Muscle of leg (tissue), 11 donors: ENCODE data around the gene CNTN2. TPM values are rescaled to one million over a fixed set of nuclear protein-coding genes. Genes with fewer than 3 reads are reported as not detected.
A peak's percentile ranks its signal among the peaks of the same experiment; 100 is the strongest.

ENCODE experiments used
- DNase-seq: peaks from one replicate; pipeline ENCODE4 v3.0.0; 2013
- H3K27ac ChIP-seq: one replicate; pipeline ENCODE4 v1.5.1; 2013; ENCODE audit warnings: mild to moderate bottlenecking, low read length, control low read depth
- H3K27me3 ChIP-seq: one replicate; pipeline ENCODE4 v1.6.1; 2013; ENCODE audit warnings: low read length; ENCODE audit not compliant: control insufficient read depth, insufficient read depth
- H3K36me3 ChIP-seq: one replicate; pipeline ENCODE4 v1.6.1; 2013; ENCODE audit warnings: low read length; ENCODE audit not compliant: control insufficient read depth, insufficient read depth
- H3K4me1 ChIP-seq: one replicate; pipeline ENCODE4 v1.6.1; 2013; ENCODE audit warnings: low read length; ENCODE audit not compliant: control insufficient read depth, insufficient read depth
- H3K4me3 ChIP-seq: one replicate; pipeline ENCODE4 v1.5.1; 2013; ENCODE audit warnings: low read length, control low read depth
- H3K9me3 ChIP-seq: replicated peaks from 2 replicates; pipeline ENCODE4 v1.6.1; 2013; ENCODE audit warnings: low read depth, low read length; ENCODE audit not compliant: control insufficient read depth
- WGBS: methylation state at CpG from one replicate; pipeline ENCODE4 v1.1.5; 2013; ENCODE audit warnings: missing lambda C conversion rate; ENCODE audit not compliant: insufficient coverage; 5-methylcytosine and 5-hydroxymethylcytosine counted together
- polyA plus RNA-seq, 8 donors: library from polyadenylated mRNA; unstranded; fragments of 120-200 nt; gene quantifications; one replicate each; pipeline versions ENCODE4 v1.2.1 to v1.2.3, GENCODE V29; 2013; ENCODE audit warnings: inconsistent platforms in 1 of 8, low replicate concordance in 1 of 8; ENCODE audit not compliant: insufficient read length in 8 of 8, insufficient read depth in 1 of 8
- total RNA-seq: library from RNA; stranded (reverse); fragments of 120-200 nt; gene quantifications from one replicate; pipeline ENCODE4 v1.2.4, GENCODE V29; 2013

Gene CNTN2
- total and polyA plus RNA-seq, 9 donors = 0.23 to 1.5 (median 0.79) TPM

DNA sequence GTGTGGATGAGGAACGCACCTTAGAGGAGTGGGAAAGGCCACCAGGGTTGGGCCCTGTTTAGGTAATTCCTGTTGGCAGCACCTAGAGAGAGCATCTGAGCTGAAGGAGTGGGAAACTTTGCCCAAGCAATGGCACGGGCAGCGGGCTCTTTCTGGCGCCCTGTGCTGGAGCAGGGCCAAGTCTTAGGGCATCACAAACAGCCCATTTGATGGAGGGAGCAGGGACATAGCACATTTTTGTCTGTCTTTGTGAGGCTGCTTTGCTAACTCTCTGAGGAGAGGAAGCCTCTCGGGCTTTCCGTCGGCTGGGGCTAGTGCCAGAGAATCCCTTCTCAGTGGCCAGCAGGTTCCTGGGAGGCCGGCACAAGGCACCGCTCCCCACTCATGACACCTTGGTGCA, 22.5 kb upstream of the CNTN2 start:
- Histone ChIP-seq H3K4me1 (no peaks in the 10 kb centered on the region), H3K4me3 (no peak overlapping the region), H3K27ac (no peak overlapping the region), H3K27me3 (peaks cover 7% of the 10 kb centered on the region), H3K9me3 (no peaks in the 10 kb centered on the region), H3K36me3 (no peaks in the 10 kb centered on the region)
- 78% methylated on average over 6 of the region's 9 CpGs for WGBS
- DNase-seq = no peak

- Histone ChIP-seq H3K9me3 (no peaks in the 10 kb centered on the region), H3K36me3 (no peaks in the 10 kb centered on the region), H3K27me3 (peaks cover 15% of the 10 kb centered on the region), H3K4me3 (no peak overlapping the region), H3K27ac (no peak overlapping the region), H3K4me1 (no peaks in the 10 kb centered on the region)
- WGBS = 95% methylated on average over 2 of the region's 2 CpGs
- DNase-seq = no peak
Measured at GRCh38 chr1:205024679-205025078, 18.3 kb upstream of the CNTN2 start.

- DNase-seq = no peak
- Histone ChIP-seq H3K36me3 (no peaks in the 10 kb centered on the region), H3K4me3 (no peak overlapping the region), H3K27me3 (peaks cover 14% of the 10 kb centered on the region), H3K9me3 (no peaks in the 10 kb centered on the region), H3K27ac (no peak overlapping the region), H3K4me1 (peaks cover 3% of the 10 kb centered on the region)
- 69% methylated on average over 3 of the region's 16 CpGs for WGBS
Measured at GRCh38 chr1:205025239-205025638, 17.8 kb upstream of the CNTN2 start.

GRCh38 chr1:205026181-205026580, 16.8 kb upstream of the CNTN2 start:
- Histone ChIP-seq H3K27ac (no peak overlapping the region), H3K9me3 (no peaks in the 10 kb centered on the region), H3K4me3 (no peak overlapping the region), H3K36me3 (no peaks in the 10 kb centered on the region), H3K27me3 (peaks cover 20% of the 10 kb centered on the region), H3K4me1 (peaks cover 11% of the 10 kb centered on the region)
- WGBS = 59% methylated on average over 5 of the region's 6 CpGs
- no peak for DNase-seq

DNA sequence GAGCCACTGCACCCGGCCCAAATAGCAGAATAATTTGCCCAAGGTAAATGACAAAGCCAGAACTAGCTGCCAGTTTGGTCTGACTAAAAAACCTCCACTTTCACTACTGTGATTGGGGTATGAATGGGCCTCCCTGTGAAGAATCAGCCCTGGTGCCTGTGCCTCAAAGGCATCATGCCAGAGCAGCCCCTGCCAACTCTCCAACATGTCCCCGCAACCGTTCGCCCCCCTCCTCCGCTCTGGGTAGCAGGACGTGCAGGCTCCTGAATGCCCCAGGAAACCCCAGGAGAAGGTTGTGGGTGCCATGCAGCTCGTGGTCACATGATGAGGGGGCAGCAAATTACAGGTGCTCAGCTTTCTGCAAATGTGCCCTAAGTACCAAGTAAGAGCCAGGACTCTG, 14.6 kb upstream of the CNTN2 start:
- Histone ChIP-seq H3K4me3 (no peak overlapping the region), H3K27ac (no peak overlapping the region), H3K9me3 (no peaks in the 10 kb centered on the region), H3K36me3 (no peaks in the 10 kb centered on the region), H3K4me1 (peaks cover 15% of the 10 kb centered on the region), H3K27me3 (peaks cover 21% of the 10 kb centered on the region)
- DNase-seq = no peak
- 75% methylated on average over 7 of the region's 7 CpGs for WGBS

GRCh38 chr1:205028924-205029323, 14.1 kb upstream of the CNTN2 start:
- 60% methylated on average over 3 of the region's 4 CpGs for WGBS
- no peaks in the 10 kb centered on the region for H3K36me3 ChIP-seq
- H3K27ac ChIP-seq = no peak overlapping the region
- peaks cover 15% of the 10 kb centered on the region for H3K4me1 ChIP-seq
- no peaks in the 10 kb centered on the region for H3K9me3 ChIP-seq
- H3K27me3 ChIP-seq = peaks cover 21% of the 10 kb centered on the region
- no peak overlapping the region for H3K4me3 ChIP-seq
- no peak for DNase-seq

- peak; percentile 41 for DNase-seq
- H3K36me3 ChIP-seq = no peaks in the 10 kb centered on the region
- 60% methylated on average over 1 of the region's 6 CpGs for whole genome bisulfite sequencing
- no peaks in the 10 kb centered on the region for H3K9me3 ChIP-seq
- peak overlapping the region; percentile 35 for H3K27ac ChIP-seq
- peaks cover 21% of the 10 kb centered on the region for H3K27me3 ChIP-seq
- H3K4me1 ChIP-seq = peaks cover 15% of the 10 kb centered on the region
- no peak overlapping the region for H3K4me3 ChIP-seq
Measured at GRCh38 chr1:205030241-205030640, 12.8 kb upstream of the CNTN2 start.

DNA sequence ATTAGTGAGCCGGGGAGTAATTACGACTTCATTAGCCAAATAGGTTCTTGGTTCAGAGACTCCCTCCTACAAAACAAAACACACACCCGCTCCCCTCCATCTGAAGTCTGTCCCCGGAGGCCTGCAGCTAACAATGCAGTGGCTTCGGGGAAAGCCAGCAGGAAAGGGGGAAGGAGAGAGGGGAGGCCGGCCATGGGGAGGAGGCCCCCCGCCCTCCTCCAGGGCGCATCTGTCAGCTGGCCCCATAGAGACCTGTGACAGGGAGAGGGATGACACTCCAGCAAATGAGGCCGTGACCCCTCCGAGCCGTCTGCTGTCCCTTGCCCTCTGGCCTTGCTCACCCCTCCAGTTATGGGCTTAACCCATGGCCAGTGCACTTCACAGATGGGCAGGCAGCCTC, 12.1 kb upstream of the CNTN2 start:
- WGBS = 21% methylated on average over 7 of the region's 11 CpGs

DNA sequence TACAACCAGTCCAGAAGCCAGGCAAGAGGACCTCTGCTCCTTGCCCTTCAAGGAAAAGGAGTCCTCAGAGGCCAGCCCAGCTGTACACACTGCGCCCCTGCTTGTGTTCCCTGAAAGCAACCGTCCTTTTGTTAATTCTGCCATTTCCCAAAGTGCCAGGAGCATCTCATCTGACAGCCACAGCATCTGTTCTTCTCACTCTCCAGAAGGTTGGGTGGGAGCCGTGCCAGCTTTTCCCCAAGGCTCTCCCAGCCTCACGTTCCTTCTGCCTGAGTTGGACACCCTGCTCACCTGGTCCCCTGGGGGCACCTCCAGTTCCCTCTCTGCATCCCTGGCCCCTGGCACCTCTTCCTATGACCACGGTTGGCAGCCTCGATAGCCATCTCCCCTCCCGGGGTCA, 10.5 kb upstream of the CNTN2 start:
- Histone ChIP-seq H3K9me3 (no peaks in the 10 kb centered on the region), H3K27ac (no peak overlapping the region), H3K4me3 (no peak overlapping the region), H3K36me3 (no peaks in the 10 kb centered on the region), H3K27me3 (peaks cover 14% of the 10 kb centered on the region), H3K4me1 (peaks cover 15% of the 10 kb centered on the region)
- WGBS = 49% methylated on average over 2 of the region's 7 CpGs
- no peak for DNase-seq

More for the DNA sequence above, 12.1 kb upstream of the CNTN2 start:
- no peaks in the 10 kb centered on the region for H3K36me3 ChIP-seq
- H3K9me3 ChIP-seq = no peaks in the 10 kb centered on the region
- DNase-seq = peak; percentile 16
- H3K27ac ChIP-seq = peak overlapping the region; percentile 35
- H3K27me3 ChIP-seq = peaks cover 21% of the 10 kb centered on the region
- H3K4me1 ChIP-seq = peaks cover 15% of the 10 kb centered on the region
- no peak overlapping the region for H3K4me3 ChIP-seq

DNA sequence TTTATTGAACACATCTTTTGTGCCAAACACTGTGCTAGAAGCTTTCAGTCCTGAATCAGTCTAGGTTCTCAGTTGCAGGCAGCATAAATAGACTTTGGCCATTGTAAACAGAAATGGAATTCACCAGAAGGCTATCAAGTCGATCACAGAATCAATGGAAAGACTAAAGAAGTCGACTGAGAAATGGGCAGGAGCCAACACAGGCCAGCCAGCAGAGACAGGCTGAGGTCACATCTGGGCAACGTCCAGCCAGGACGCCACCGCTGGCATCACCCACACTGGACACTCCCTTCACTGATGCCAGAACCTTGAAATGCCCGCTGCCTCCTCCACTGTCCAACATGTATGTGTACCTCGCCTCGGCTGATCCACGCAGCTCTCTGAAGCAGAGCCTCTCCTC, 5.5 kb upstream of the CNTN2 start:
- Histone ChIP-seq H3K27ac (no peak overlapping the region), H3K9me3 (no peaks in the 10 kb centered on the region), H3K4me1 (peaks cover 11% of the 10 kb centered on the region), H3K4me3 (no peak overlapping the region), H3K36me3 (no peaks in the 10 kb centered on the region), H3K27me3 (peaks cover 21% of the 10 kb centered on the region)
- DNase-seq = no peak
- WGBS = 88% methylated on average over 5 of the region's 9 CpGs

DNA sequence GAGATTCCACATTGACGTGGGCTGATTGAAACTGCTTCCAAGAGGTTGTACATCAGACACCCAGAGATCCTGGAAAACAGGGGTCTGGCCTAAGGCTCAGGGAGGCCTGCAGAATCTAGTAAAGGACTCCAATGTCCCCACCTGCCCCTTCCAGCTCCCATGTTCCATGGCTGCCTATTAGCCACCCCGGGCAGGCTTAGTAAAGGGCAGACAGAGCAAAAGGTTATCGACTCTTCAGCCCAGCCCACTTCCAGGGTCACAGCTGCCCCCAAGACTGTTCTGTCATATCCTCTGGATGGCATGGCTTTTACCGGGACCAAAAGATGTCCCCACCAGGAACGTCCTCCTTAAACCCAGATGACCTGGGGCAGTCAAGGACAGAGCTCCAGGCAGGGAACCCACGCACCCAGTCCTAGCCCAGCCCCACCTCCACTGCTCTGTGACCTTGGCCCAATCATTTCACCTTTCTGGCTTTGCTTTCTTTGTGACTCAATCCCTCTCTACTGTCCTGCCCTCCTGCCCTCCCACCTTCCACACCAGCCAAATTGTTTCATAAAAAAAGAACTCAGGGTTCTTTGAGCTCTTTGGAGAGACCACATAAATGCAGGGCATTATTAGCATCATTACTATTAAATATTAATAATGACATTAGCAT, 4.8 kb upstream of the CNTN2 start:
- DNase-seq = no peak
- no peaks in the 10 kb centered on the region for H3K9me3 ChIP-seq
- H3K27me3 ChIP-seq = peaks cover 25% of the 10 kb centered on the region
- WGBS = 75% methylated on average over 6 of the region's 6 CpGs
- no peak overlapping the region for H3K27ac ChIP-seq
- H3K4me3 ChIP-seq = no peak overlapping the region
- no peaks in the 10 kb centered on the region for H3K36me3 ChIP-seq
- peaks cover 9% of the 10 kb centered on the region for H3K4me1 ChIP-seq
